IPS-18c (cell line): Measurements from ENCODE around the gene CAMK2D.

Experiments
- H3K4me3 ChIP-seq: 2 replicates; pipeline ENCODE4 v1.7.0; 2013; ENCODE audit warnings: low read depth, mild to moderate bottlenecking, low read length, moderate library complexity; ENCODE audit not compliant: insufficient read depth
- H3K9me3 ChIP-seq: one replicate; pipeline ENCODE4 v1.6.1; 2013; ENCODE audit warnings: mild to moderate bottlenecking, low read length, moderate library complexity; ENCODE audit not compliant: control insufficient read depth, insufficient read depth

Gene CAMK2D

GRCh38 chr4:113511944-113512343, 249.6 kb downstream of the CAMK2D start:
- H3K4me3 ChIP-seq = no peak overlapping the region

DNA sequence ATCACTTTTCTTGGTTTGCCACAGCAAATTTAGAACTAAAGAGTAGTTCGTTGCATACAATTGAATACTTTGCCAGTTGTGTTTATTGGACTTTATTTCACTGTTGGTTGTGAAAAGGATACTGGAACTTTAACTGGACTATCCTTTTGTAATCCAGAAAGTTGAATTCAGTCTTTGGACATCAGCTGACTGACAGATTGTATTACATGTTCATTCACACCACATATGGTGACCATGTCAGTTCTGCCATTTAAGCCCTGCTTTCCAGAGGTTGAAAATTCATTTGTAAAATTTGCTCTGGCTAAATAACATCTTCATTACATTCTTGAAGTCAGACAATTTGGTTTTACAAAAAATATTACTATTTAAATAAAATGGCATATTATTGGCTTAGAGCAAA, 251.7 kb downstream of the CAMK2D start:
- H3K9me3 ChIP-seq = no peaks in the 10 kb centered on the region

More at GRCh38 chr4:113511944-113512343, 249.6 kb downstream of the CAMK2D start:
- no peaks in the 10 kb centered on the region for H3K9me3 ChIP-seq

GRCh38 chr4:113505044-113505443, 256.5 kb downstream of the CAMK2D start:
- Histone ChIP-seq H3K9me3 (no peaks in the 10 kb centered on the region), H3K4me3 (no peak overlapping the region)

More for the DNA sequence above, 251.7 kb downstream of the CAMK2D start:
- H3K4me3 ChIP-seq = no peak overlapping the region

- Histone ChIP-seq H3K9me3 (no peaks in the 10 kb centered on the region), H3K4me3 (no peak overlapping the region)
Observed at GRCh38 chr4:113504422-113504821, 257.1 kb downstream of the CAMK2D start.

GRCh38 chr4:113503691-113504090, 257.8 kb downstream of the CAMK2D start:
- Histone ChIP-seq H3K9me3 (no peaks in the 10 kb centered on the region), H3K4me3 (no peak overlapping the region)

GRCh38 chr4:113502906-113503305, 258.6 kb downstream of the CAMK2D start:
- no peaks in the 10 kb centered on the region for H3K9me3 ChIP-seq
- no peak overlapping the region for H3K4me3 ChIP-seq

- Histone ChIP-seq H3K4me3 (no peak overlapping the region), H3K9me3 (no peaks in the 10 kb centered on the region)
Observed at GRCh38 chr4:113502476-113502875, 259.1 kb downstream of the CAMK2D start.

GRCh38 chr4:113500424-113500823, 261.1 kb downstream of the CAMK2D start:
- H3K4me3 ChIP-seq = no peak overlapping the region
- no peaks in the 10 kb centered on the region for H3K9me3 ChIP-seq

GRCh38 chr4:113499696-113500095, 261.8 kb downstream of the CAMK2D start:
- Histone ChIP-seq H3K9me3 (peaks cover 3% of the 10 kb centered on the region), H3K4me3 (no peak overlapping the region)

- Histone ChIP-seq H3K4me3 (no peak overlapping the region), H3K9me3 (peaks cover 3% of the 10 kb centered on the region)
Observed at GRCh38 chr4:113499166-113499565, 262.4 kb downstream of the CAMK2D start.

DNA sequence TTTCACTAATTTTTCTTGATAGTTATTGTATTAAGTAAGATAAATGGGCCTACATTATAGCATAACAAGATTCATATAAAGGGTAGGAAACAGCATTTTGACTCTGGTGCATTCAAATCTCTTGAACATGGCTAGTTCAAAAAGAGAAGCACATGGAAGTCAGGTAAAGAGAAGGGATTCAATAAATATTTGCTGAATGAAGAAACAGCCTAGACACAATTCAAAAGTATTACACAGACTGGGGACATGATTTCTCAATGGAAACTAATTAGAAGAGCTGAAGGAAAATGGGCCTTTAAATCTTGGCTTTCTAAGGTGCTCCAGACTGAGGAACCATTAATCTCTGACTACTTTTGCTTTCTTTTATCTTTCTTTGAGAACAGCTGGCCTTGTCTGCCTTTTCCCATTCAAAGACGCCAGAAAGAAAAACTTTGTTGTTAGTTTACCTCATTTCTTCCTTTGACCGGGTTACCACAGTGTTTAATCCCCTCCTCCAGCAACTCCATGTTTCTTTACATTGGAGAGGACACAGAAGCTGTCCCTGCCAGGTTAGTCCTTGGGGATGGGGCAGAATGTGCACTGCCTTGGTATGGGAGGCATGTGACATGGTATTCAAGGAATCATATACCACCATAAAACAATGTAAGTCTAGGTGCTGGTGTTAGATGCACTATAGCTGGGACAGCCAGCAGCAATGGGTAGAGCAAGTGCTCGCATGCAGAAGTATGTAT, 264.2 kb downstream of the CAMK2D start:
- Histone ChIP-seq H3K4me3 (no peak overlapping the region), H3K9me3 (peaks cover 3% of the 10 kb centered on the region)

DNA sequence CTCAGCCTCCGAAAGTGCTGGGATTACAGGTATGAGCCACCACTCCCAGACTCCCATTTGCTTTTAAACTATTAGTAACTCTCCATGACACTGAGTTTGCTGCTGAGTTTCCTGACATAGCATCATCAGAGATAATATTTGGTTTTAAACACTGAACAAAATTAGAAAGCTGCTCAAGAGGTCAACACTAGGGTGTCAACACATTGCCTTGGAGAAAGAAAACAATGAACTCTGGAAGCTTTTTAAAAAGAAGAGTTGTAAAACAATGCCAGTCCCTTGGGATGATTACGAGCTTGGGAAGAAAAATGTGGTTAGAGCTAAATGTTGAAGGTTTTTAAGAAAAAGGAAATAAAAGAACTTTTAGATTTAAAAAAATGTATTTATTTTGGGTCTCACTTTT, 264.8 kb downstream of the CAMK2D start:
- peaks cover 3% of the 10 kb centered on the region for H3K9me3 ChIP-seq

GRCh38 chr4:113495790-113496189, 265.7 kb downstream of the CAMK2D start:
- H3K9me3 ChIP-seq = peaks cover 3% of the 10 kb centered on the region
- no peak overlapping the region for H3K4me3 ChIP-seq

More for the DNA sequence above, 264.8 kb downstream of the CAMK2D start:
- H3K4me3 ChIP-seq = no peak overlapping the region

GRCh38 chr4:113483131-113483530, 278.4 kb downstream of the CAMK2D start:
- Histone ChIP-seq H3K9me3 (no peaks in the 10 kb centered on the region), H3K4me3 (no peak overlapping the region)

DNA sequence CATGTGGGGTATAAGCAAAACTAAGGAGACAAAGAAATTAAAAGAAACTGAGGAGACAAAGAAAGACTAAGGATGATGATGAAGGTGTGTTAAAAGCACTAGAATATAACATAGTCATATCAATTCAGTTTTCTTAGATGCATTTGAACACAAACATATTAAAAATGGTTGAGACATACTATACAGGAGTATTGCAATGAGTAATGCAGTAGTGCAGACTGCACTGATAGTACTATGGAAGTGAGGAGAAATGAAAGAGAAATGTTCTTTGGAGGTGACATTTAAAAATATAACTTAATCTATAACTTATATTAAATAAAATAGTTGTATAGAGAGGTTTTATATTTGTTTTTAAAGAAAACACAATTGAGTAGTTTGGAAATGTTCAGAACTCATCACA, 279.2 kb downstream of the CAMK2D start:
- H3K4me3 ChIP-seq = no peak overlapping the region
- no peaks in the 10 kb centered on the region for H3K9me3 ChIP-seq

- no peak overlapping the region for H3K4me3 ChIP-seq
- H3K9me3 ChIP-seq = no peaks in the 10 kb centered on the region
Observed at GRCh38 chr4:113481820-113482219, 279.7 kb downstream of the CAMK2D start.

DNA sequence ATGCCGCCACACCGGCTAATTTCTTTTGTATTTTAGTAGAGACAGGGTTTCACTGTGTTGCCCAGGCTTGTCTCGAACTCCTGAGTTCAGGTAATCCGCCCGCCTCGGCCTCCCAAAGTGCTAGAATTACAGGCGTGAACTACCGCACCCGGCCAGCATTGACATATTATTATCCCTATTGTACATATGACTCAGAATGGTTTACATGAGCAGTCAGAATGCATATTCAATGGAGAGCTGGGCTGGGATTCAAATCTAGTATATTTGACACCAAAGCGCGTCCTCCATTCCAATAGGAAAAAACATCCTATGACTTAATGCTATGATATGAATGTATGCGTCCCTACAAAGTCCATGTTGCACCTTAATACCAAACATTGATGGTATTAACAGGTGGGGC, 281.4 kb downstream of the CAMK2D start:
- H3K4me3 ChIP-seq = no peak overlapping the region
- H3K9me3 ChIP-seq = no peaks in the 10 kb centered on the region

GRCh38 chr4:113478032-113478431, 283.5 kb downstream of the CAMK2D start:
- Histone ChIP-seq H3K4me3 (no peak overlapping the region), H3K9me3 (no peaks in the 10 kb centered on the region)

GRCh38 chr4:113476800-113477199, 284.7 kb downstream of the CAMK2D start:
- H3K9me3 ChIP-seq = no peaks in the 10 kb centered on the region
- no peak overlapping the region; the same call in 1 of the 2 replicates for H3K4me3 ChIP-seq
